ENCODE measurements around the gene BCHE.

GRCh38 chr3:165852711-165853110 is 15.5 kb upstream of the BCHE start:
- TF ChIP-seq CTCF (IDR thresholded peaks at IDR 0.05) (no peak), POLR2A (IDR thresholded peaks at IDR 0.05) (no peak)

All from uterus (tissue), 2 donors.